ENCODE data around the gene APPL2.

GRCh38 chr12:105221583-105222283, 14.2 kb downstream of the APPL2 start:
- TF ChIP-seq CTCF (IDR thresholded peaks at IDR 0.05) (no peak), POLR2A (IDR thresholded peaks at IDR 0.05) (no peak)
